Neural cell (in vitro differentiated cells): ENCODE results near the gene FLRT2. TPM values are rescaled to one million over a fixed set of nuclear protein-coding genes. Genes with fewer than 3 reads are reported as not detected.

Experiments used
- H2AFZ ChIP-seq: fragments of 200-600, 300-800 bp; sonication (generic), shearing (Covaris generic); 2 replicates; pipeline ENCODE4 v1.6.0; 2014; ENCODE audit warnings: low read depth, mild to moderate bottlenecking, antibody characterized with exemption, low read length, moderate library complexity
- H3F3A ChIP-seq: fragments of 200-600 bp; shearing (Covaris generic); 2 replicates; pipeline ENCODE4 v1.6.1; 2016; ENCODE audit warnings: mild to moderate bottlenecking, moderate library complexity, mixed read lengths, antibody characterized with exemption, low read length; ENCODE audit not compliant: insufficient read depth, poor library complexity, severe bottlenecking
- H3K27ac ChIP-seq: fragments of 200-600, 300-800 bp; sonication (generic), shearing (Covaris generic); 2 replicates; pipeline ENCODE4 v1.5.1; 2014; ENCODE audit warnings: mild to moderate bottlenecking, low read length, moderate library complexity
- H3K27me3 ChIP-seq: fragments of 300-800, 200-600 bp; sonication (generic), shearing (Covaris generic); 2 replicates; pipeline ENCODE4 v1.6.0; 2014; ENCODE audit warnings: mild to moderate bottlenecking, low read depth, low read length, moderate library complexity; ENCODE audit not compliant: insufficient read depth
- H3K36me3 ChIP-seq: fragments of 300-800, 200-600 bp; sonication (generic), shearing (Covaris generic); 2 replicates; pipeline ENCODE4 v1.5.1; 2014; ENCODE audit warnings: mild to moderate bottlenecking, antibody characterized with exemption, low read length, moderate library complexity; ENCODE audit not compliant: insufficient read depth
- H3K4me2 ChIP-seq: fragments of 300-800, 200-600 bp; sonication (generic), shearing (Covaris generic); 2 replicates; pipeline ENCODE4 v1.6.0; 2014; ENCODE audit warnings: mild to moderate bottlenecking, low read length
- H3K4me3 ChIP-seq: fragments of 300-800, 200-600 bp; sonication (generic), shearing (Covaris generic); 2 replicates; pipeline ENCODE4 v1.5.1; 2014; ENCODE audit warnings: mild to moderate bottlenecking, low read length, moderate library complexity
- H3K79me2 ChIP-seq: fragments of 200-600 bp; shearing (Covaris generic); replicated peaks from 2 replicates; pipeline ENCODE4 v1.6.0; 2014; ENCODE audit warnings: mild to moderate bottlenecking, low read length, moderate library complexity; ENCODE audit not compliant: insufficient read depth
- H3K9ac ChIP-seq: fragments of 300-800, 200-600 bp; sonication (generic), shearing (Covaris generic); 2 replicates; pipeline ENCODE4 v1.6.1; 2016; ENCODE audit warnings: mild to moderate bottlenecking, low read length, mixed read lengths
- H3K9me2 ChIP-seq: fragments of 200-600 bp; shearing (Covaris generic); 2 replicates; pipeline ENCODE4 v1.6.1; 2016; ENCODE audit warnings: mild to moderate bottlenecking, low read length, mixed read lengths; ENCODE audit not compliant: insufficient read depth
- H3K9me3 ChIP-seq: fragments of 200-600, 300-800 bp; sonication (generic), shearing (Covaris generic); 2 replicates; pipeline ENCODE4 v1.6.1; 2016; ENCODE audit warnings: mild to moderate bottlenecking, mixed run types, low read length, moderate library complexity, mixed read lengths
- H4K20me1 ChIP-seq: fragments of 200-600 bp; shearing (Covaris generic); 2 replicates; pipeline ENCODE4 v1.6.1; 2016; ENCODE audit warnings: mild to moderate bottlenecking, mixed run types; ENCODE audit not compliant: insufficient read depth
- CTCF ChIP-seq: fragments of 450-650 bp; IDR thresholded peaks from 2 replicates; pipeline ENCODE4 v1.5.1; 2014; ENCODE audit warnings: antibody characterized with exemption, mild to moderate bottlenecking, moderate library complexity; ENCODE audit not compliant: poor library complexity, severe bottlenecking
- EP300 ChIP-seq: fragments of 450-650 bp; conservative IDR thresholded peaks from 2 replicates; pipeline ENCODE4 v1.6.1; 2014; ENCODE audit warnings: antibody characterized with exemption, mild to moderate bottlenecking, moderate library complexity; ENCODE audit not compliant: poor library complexity, severe bottlenecking
- EZH2 ChIP-seq: fragments of 200-600, 300-800 bp; shearing (Covaris generic), sonication (generic); IDR thresholded peaks from 2 replicates; pipeline ENCODE4 v1.6.1; 2014; ENCODE audit warnings: antibody characterized with exemption, low read length, borderline replicate concordance, mild to moderate bottlenecking; ENCODE audit not compliant: insufficient read depth, poor library complexity, severe bottlenecking
- MXI1 ChIP-seq: fragments of 450-650 bp; conservative IDR thresholded peaks from 2 replicates; pipeline ENCODE4 v1.6.1; 2014; ENCODE audit warnings: antibody characterized with exemption, mild to moderate bottlenecking; ENCODE audit not compliant: poor library complexity, severe bottlenecking
- POLR2AphosphoS5 ChIP-seq: IDR thresholded peaks from 2 replicates; pipeline ENCODE4 v1.6.1; 2012
- RAD21 ChIP-seq: fragments of 450-650 bp; conservative IDR thresholded peaks from 2 replicates; pipeline ENCODE4 v1.6.1; 2014; ENCODE audit warnings: antibody characterized with exemption, mild to moderate bottlenecking, moderate library complexity
- REST ChIP-seq: IDR thresholded peaks from 2 replicates; pipeline ENCODE4 v1.6.1; 2012; ENCODE audit warnings: borderline replicate concordance
- SMC3 ChIP-seq: fragments of 450-650 bp; conservative IDR thresholded peaks from 2 replicates; pipeline ENCODE4 v1.6.1; 2014; ENCODE audit warnings: antibody characterized with exemption, mild to moderate bottlenecking, moderate library complexity; ENCODE audit not compliant: poor library complexity
- TAF1 ChIP-seq: IDR thresholded peaks from 2 replicates; pipeline ENCODE4 v1.6.1; 2012; ENCODE audit warnings: low read depth
- polyA plus RNA-seq: library from polyadenylated mRNA; depleted of rRNA; stranded (reverse); fragments of >200 nt; gene quantifications from 2 replicates; pipeline ENCODE4 v1.2.3, GENCODE V29; 2014

FLRT2 gene
- polyA plus RNA-seq, 1 donor from 2014 or later: 5.1 TPM

GRCh38 chr14:85578357-85578756 is 48.4 kb downstream of the FLRT2 start:
- Histone ChIP-seq H3K27me3 (no peaks in the 10 kb centered on the region), H2AFZ (no peak overlapping the region), H3K9me3 (no peaks in the 10 kb centered on the region), H3K79me2 (no peaks in the 10 kb centered on the region), H3K9me2 (no peaks in the 10 kb centered on the region), H3K4me2 (no peak overlapping the region), H3F3A (no peaks in the 10 kb centered on the region), H3K27ac (no peak overlapping the region), H3K4me3 (no peak overlapping the region), H3K9ac (no peak overlapping the region), H3K36me3 (no peaks in the 10 kb centered on the region), H4K20me1 (no peaks in the 10 kb centered on the region)
- TF ChIP-seq EP300 (no peak), REST (no peak), MXI1 (no peak), POLR2AphosphoS5 (no peak), SMC3 (no peak), RAD21 (no peak), EZH2 (no peak), CTCF (no peak)

- Histone ChIP-seq H3K36me3 (no peaks in the 10 kb centered on the region), H3K9me3 (no peaks in the 10 kb centered on the region), H3F3A (no peaks in the 10 kb centered on the region), H3K27me3 (no peaks in the 10 kb centered on the region), H3K4me2 (no peak overlapping the region), H3K4me3 (no peak overlapping the region), H3K9me2 (no peaks in the 10 kb centered on the region), H3K27ac (no peak overlapping the region), H3K79me2 (no peaks in the 10 kb centered on the region), H2AFZ (no peak overlapping the region), H3K9ac (no peak overlapping the region), H4K20me1 (no peaks in the 10 kb centered on the region)
- no peak for TF ChIP-seq EP300
- TF ChIP-seq CTCF: no peak
- TF ChIP-seq SMC3: no peak
- TF ChIP-seq RAD21: no peak
- TF ChIP-seq POLR2AphosphoS5: no peak
- TF ChIP-seq TAF1: no peak
- TF ChIP-seq EZH2: no peak
- no peak for TF ChIP-seq MXI1
- no peak for TF ChIP-seq REST
Observed at GRCh38 chr14:85578930-85579329, 49.0 kb downstream of the FLRT2 start.
